ENCODE data around the gene PRAMEF17. TPM values are rescaled to one million over a fixed set of nuclear protein-coding genes. Genes with fewer than 3 reads are reported as not detected.

The PRAMEF17 gene, protein sequence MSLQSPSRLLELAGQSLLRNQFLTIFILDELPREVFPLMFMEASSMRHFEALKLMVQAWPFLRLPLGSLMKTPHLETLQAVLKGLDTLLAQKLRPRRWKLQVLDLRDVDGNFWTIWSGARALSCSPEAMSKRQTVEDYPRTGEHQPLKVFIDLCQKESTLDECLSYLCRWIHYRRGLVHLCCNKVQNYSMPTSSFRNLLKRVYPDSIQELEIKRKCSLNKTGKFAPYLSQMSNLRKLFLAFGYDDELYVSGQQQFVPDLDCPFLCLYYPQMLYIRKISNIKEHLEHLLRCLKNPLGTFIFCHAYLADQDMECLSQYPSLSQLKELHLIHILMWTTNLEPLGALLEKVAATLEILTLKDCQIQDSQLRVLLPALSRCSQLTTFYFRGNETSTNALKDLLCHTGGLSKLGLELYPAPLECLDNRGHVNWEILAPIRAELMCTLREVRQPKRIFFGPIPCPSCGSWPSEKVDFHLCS
- total RNA-seq (2022; extraction: Qiagen RNA extraction): not detected in 5 replicates

DNA sequence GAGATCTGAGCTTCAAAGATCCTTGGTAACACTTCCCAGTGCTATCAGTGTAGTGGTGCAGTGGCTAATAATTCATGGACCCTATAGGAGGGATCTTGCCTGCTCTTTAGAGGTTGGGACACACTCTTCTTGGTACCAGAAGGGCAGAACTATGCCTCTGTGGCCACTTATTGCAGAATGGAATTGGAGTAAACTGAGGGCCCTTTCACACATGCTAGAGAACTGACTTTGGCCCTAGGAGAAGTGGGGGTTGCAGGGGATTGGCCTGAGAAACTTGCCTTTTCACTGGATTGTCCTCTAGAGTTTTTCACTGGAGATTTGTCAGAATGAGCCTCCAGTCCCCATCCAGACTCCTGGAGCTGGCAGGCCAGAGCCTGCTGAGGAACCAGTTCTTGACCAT, at the start of gene PRAMEF17:
TSS of gene PRAMEF17 (plus strand) at position 301 of the 400 bp plus-strand sequence. CDS start at position 327, 26 bp downstream.

DNA sequence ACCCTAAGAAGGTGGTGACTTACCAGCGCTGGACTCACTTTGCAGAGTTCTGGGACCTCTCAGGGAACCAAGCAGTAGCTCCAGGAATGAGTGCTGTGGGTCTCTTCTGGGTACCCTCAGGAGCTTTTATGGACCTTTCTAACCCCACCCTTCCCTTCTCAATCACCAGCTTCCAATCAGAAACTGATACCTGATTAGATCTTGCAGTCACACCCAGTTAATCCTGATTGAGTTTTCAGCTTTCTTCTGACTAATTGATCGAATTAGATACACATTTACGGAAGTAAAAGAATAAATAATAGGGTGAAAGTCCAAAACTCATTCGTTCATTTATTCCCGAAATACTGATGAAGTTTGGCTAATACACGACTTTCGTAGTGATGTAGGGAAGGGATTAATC, 42.4 kb upstream of the PRAMEF17 start, which contains the start of gene PRAMEF14:
TSS of gene PRAMEF14 (minus strand) at position 101 of the 400 bp plus-strand sequence. CDS start 1,820 bp downstream, outside the sequence.

DNA sequence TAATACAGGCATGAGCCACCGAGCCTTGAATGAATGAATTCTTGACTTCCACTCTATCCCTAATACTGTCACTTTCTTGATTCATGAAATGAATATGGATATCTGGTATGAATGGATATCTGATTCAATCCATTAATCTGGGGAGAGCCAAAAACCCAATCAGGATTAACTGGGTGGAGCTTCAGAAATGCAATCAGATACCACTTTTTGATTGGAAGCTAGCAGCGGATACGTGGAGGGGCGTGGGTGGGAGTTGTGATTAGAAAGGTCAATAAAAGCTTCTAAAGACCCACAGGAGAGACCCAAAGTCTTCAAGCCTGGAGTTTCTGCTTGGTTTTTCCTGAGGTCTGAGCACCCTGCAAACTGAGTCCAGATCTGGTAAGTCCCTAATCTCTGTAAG, 20.7 kb downstream of the PRAMEF17 start, which contains the start of gene PRAMEF20:
TSS of gene PRAMEF20 (plus strand) at position 301 of the 400 bp plus-strand sequence. CDS start 5,905 bp downstream, outside the sequence.

Other genes with a start within 250 kb of the PRAMEF17 start
- gene PRAMEF26, start 233.6 kb upstream of the PRAMEF17 start, total RNA-seq (2022; extraction: Qiagen RNA extraction): not detected in 5 replicates
- not detected in 5 replicates for gene HNRNPCL4, start 224.0 kb upstream of the PRAMEF17 start, total RNA-seq (2022; extraction: Qiagen RNA extraction)
- not detected in 5 replicates for gene PRAMEF9, start 217.8 kb upstream of the PRAMEF17 start, total RNA-seq (2022; extraction: Qiagen RNA extraction)
- not detected in 5 replicates for gene PRAMEF13, start 188.2 kb upstream of the PRAMEF17 start, total RNA-seq (2022; extraction: Qiagen RNA extraction)
- gene PRAMEF18, start 163.5 kb upstream of the PRAMEF17 start, total RNA-seq (2022; extraction: Qiagen RNA extraction): not detected in 5 replicates
- not detected in 5 replicates for gene PRAMEF5, start 135.4 kb upstream of the PRAMEF17 start, total RNA-seq (2022; extraction: Qiagen RNA extraction)
- not detected in 5 replicates for gene PRAMEF8, start 104.5 kb upstream of the PRAMEF17 start, total RNA-seq (2022; extraction: Qiagen RNA extraction)
- not detected in 5 replicates for gene PRAMEF33, start 86.1 kb upstream of the PRAMEF17 start, total RNA-seq (2022; extraction: Qiagen RNA extraction)
- not detected in 5 replicates for gene PRAMEF15, start 74.1 kb upstream of the PRAMEF17 start, total RNA-seq (2022; extraction: Qiagen RNA extraction)
- gene PRAMEF14, start 42.5 kb upstream of the PRAMEF17 start, total RNA-seq (2022; extraction: Qiagen RNA extraction): not detected in 5 replicates
- not detected in 5 replicates for gene PRAMEF19, start 17.7 kb upstream of the PRAMEF17 start, total RNA-seq (2022; extraction: Qiagen RNA extraction)
- gene PRAMEF20, start 20.8 kb downstream of the PRAMEF17 start, total RNA-seq (2022; extraction: Qiagen RNA extraction): not detected in 5 replicates
- 0.06 TPM in 1 of 5 replicates, not detected in the others for gene LRRC38, start 124.4 kb downstream of the PRAMEF17 start, total RNA-seq (2022; extraction: Qiagen RNA extraction)
- gene PDPN, start 194.2 kb downstream of the PRAMEF17 start, total RNA-seq (2022; extraction: Qiagen RNA extraction): not detected in 5 replicates